Immature natural killer cell (primary cell): ENCODE measurements around the gene ST6GALNAC3. TPM values are rescaled to one million over a fixed set of nuclear protein-coding genes. Genes with fewer than 3 reads are reported as not detected.

Experiments
- DNase-seq, 3 donors: peaks; one replicate each; pipeline ENCODE4 v3.0.0; 2022; ENCODE audit warnings: mixed read lengths in 1 of 3
- H3K27ac Mint-ChIP-seq, 6 donors: one replicate each; pipeline ENCODE4 v1.8.0; 2020; ENCODE audit warnings: mixed read lengths in 6 of 6, mild to moderate bottlenecking in 5 of 6, inconsistent platforms in 4 of 6, moderate library complexity in 3 of 6
- H3K27me3 Mint-ChIP-seq, 3 donors: one replicate each; pipeline ENCODE4 v1.8.0; 2020 to 2021; ENCODE audit warnings: low read depth in 3 of 3, mild to moderate bottlenecking in 3 of 3, mixed read lengths in 3 of 3, moderate library complexity in 3 of 3, inconsistent platforms in 1 of 3
- H3K36me3 Mint-ChIP-seq, 3 donors: one replicate each; pipeline ENCODE4 v1.8.0; 2020; ENCODE audit warnings: mixed read lengths in 3 of 3, inconsistent platforms in 2 of 3, mild to moderate bottlenecking in 2 of 3
- H3K4me1 Mint-ChIP-seq, 2 donors: one replicate each; pipeline ENCODE4 v1.8.0; 2020; ENCODE audit warnings: inconsistent platforms in 2 of 2, mild to moderate bottlenecking in 2 of 2, mixed read lengths in 2 of 2, moderate library complexity in 1 of 2
- H3K4me3 Mint-ChIP-seq, 5 donors: one replicate each; pipeline ENCODE4 v1.8.0; 2020; ENCODE audit warnings: mild to moderate bottlenecking in 5 of 5, mixed read lengths in 5 of 5, inconsistent platforms in 3 of 5, moderate library complexity in 3 of 5
- H3K9me3 Mint-ChIP-seq, 6 donors: one replicate each; pipeline ENCODE4 v1.8.0; 2020; ENCODE audit warnings: mild to moderate bottlenecking in 6 of 6, mixed read lengths in 6 of 6, inconsistent platforms in 4 of 6, moderate library complexity in 3 of 6
- polyA plus RNA-seq, 3 donors: library from polyadenylated mRNA; unstranded; fragments of 300-500 nt; fragmentation: Illumina TruSeq; gene quantifications; one replicate each; pipeline ENCODE4 v1.2.3, GENCODE V29; 2021

Gene ST6GALNAC3
- polyA plus RNA-seq, 3 donors from 2014 or later = not detected

DNA sequence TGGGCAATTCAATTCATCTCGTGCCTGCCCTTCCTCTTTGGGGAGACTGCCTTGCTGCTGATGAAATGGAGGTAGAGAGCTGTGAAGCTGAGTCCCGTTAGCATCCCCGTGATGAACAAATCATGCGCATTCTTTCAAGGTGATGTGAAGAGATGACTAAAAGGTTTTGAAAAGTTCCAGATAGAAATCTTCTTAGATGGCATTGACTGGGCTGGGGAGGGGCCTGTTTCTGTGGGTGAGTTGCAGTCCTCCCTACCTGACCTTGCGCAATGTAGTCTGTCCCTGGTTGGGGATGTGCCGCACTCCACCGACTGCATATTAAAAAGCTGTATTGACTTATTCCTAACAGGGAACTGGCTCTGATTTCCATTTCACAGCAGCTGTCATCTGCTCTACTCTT is 49.6 kb downstream of the ST6GALNAC3 start:
- peaks cover 1 to 7% (median 3%) of the 10 kb centered on the region in 3 donors for H3K27me3 Mint-ChIP-seq
- DNase-seq = no peak
- no peaks in the 10 kb centered on the region for H3K9me3 Mint-ChIP-seq
- H3K27ac Mint-ChIP-seq = no peak overlapping the region
- no peaks in the 10 kb centered on the region for H3K4me1 Mint-ChIP-seq
- H3K4me3 Mint-ChIP-seq = no peak overlapping the region
- H3K36me3 Mint-ChIP-seq = no peaks in the 10 kb centered on the region

DNA sequence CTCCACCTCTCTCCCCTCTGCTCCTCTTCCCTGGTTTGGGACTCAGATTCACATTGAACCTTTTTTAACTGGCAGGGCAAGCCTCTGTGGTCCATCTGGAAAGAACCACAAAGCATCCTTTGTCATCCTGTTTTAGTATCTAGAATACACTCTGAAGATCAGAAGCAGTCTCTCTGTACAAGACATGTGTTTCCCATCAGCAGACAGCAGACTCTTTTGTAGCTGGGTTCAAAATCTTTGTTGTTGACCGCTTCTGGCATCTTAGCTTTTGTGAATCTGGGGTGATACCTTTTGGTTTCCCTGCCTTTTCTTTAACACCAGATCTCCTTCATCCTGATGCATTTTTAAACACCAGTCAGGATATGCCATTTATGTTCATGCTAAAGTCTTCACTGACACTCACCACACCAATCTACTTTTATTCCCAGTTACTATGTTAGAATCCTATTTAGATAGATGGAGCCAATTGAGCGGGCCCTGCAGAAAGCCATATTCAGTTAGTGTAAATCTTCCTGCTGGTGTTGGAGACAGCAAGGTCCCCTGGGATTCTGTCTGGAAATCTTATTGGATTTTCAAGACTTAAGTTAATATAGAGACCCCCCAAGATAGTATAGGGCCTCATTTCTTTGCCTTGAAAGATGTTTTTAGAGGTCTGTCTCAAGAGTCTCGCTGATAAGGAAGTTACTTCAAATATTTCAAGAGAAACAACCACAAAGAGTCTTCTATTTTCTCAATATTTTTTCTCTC is 51.1 kb downstream of the ST6GALNAC3 start:
- H3K27me3 Mint-ChIP-seq = peaks cover 0 to 7% (median 1%) of the 10 kb centered on the region in 3 donors
- no peak overlapping the region for H3K4me3 Mint-ChIP-seq
- no peaks in the 10 kb centered on the region for H3K4me1 Mint-ChIP-seq
- H3K27ac Mint-ChIP-seq = no peak overlapping the region
- DNase-seq = no peak
- no peaks in the 10 kb centered on the region for H3K36me3 Mint-ChIP-seq
- no peaks in the 10 kb centered on the region for H3K9me3 Mint-ChIP-seq

DNA sequence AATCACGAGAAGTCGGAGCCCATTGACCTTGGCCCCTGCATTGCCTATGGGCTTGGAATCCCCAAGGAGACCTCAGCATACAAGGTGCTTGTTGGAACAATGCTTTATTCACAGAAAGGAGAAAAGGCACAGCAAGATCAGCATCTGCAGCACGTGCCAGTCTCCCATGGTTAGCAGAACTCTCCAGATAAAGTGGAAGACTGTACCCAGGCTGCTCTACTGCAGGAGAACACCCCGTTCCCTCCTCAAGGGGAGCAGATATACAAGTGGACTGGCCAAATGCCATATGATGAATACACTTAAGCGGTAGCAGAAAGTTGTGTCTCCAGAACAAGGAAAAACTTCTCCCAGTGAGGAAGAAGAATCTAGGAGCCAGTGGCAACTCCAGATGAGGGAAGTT is 53.5 kb downstream of the ST6GALNAC3 start:
- peaks cover 0 to 2% (median 1%) of the 10 kb centered on the region in 3 donors for H3K27me3 Mint-ChIP-seq
- H3K9me3 Mint-ChIP-seq = no peaks in the 10 kb centered on the region
- DNase-seq = no peak
- H3K4me3 Mint-ChIP-seq = no peak overlapping the region
- no peak overlapping the region for H3K27ac Mint-ChIP-seq
- no peaks in the 10 kb centered on the region for H3K4me1 Mint-ChIP-seq
- H3K36me3 Mint-ChIP-seq = no peaks in the 10 kb centered on the region

DNA sequence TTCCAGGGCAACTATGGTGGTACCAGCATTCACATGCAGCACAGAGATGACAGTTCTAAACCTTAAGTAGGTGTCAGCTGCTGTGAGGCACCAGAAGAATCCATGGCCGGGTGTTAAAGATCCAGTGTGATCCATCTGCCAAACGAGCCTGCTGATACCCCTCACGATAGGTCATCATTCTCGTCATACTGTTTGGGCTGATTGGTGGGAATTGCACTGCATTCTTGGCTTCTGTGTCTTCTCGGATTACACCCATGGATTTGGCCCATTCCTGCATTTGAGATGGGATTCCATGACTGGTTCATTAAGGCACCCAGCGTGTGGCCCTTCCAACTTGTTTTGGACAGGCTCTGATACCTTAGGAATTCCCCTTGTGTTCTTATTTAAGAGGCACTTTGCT is 55.2 kb downstream of the ST6GALNAC3 start:
- Mint-ChIP-seq H3K27me3 (peaks cover 0 to 2% (median 0%) of the 10 kb centered on the region in 3 donors), H3K4me1 (no peaks in the 10 kb centered on the region), H3K27ac (no peak overlapping the region), H3K4me3 (no peak overlapping the region), H3K9me3 (no peaks in the 10 kb centered on the region), H3K36me3 (no peaks in the 10 kb centered on the region)
- DNase-seq = no peak

DNA sequence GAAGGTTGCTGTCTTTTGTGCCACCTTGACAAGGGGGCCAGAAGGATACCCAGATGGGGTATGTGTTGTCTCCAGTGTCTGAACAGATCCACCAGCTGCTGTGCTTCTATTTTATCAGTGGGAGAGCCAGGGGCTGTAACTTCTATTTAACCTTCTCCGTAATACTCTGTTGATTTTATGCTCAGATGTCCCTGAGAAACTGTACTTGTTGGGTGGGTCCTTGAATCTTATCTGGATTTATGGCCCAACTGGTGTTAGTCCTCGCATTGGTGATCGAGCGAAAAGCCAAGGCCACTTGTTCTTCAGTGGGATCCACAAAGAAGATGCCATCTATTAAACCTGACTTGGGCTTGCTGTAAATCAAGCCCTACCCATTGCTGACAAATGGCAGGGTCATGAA is 56.4 kb downstream of the ST6GALNAC3 start:
- DNase-seq = no peak
- Mint-ChIP-seq H3K4me3 (no peak overlapping the region), H3K36me3 (no peaks in the 10 kb centered on the region), H3K27me3 (peaks cover 0 to 2% (median 0%) of the 10 kb centered on the region in 3 donors), H3K4me1 (no peaks in the 10 kb centered on the region), H3K9me3 (no peaks in the 10 kb centered on the region), H3K27ac (no peak overlapping the region)

DNA sequence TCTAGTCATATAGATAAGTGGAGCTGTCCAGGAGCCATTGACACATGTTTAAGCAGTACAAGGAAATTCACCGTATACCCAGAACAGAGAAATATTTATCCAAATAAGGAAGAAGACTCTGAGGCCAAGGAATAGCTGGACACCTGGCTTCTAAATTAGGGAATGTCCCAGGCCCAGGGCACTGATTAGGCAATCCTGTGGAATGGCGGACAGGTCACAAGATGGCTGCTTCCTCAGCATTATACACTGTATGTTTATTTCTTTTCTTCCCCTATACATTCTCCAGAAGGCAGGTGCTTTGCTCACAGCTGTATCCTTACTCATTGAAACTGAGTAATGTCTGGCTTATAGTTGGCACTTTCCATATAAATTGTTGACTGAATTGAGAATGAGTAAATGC is 59.4 kb downstream of the ST6GALNAC3 start:
- Mint-ChIP-seq H3K4me3 (no peak overlapping the region), H3K27me3 (peaks cover 0 to 2% (median 0%) of the 10 kb centered on the region in 3 donors), H3K9me3 (no peaks in the 10 kb centered on the region), H3K4me1 (no peaks in the 10 kb centered on the region), H3K36me3 (no peaks in the 10 kb centered on the region), H3K27ac (no peak overlapping the region)
- DNase-seq = no peak

DNA sequence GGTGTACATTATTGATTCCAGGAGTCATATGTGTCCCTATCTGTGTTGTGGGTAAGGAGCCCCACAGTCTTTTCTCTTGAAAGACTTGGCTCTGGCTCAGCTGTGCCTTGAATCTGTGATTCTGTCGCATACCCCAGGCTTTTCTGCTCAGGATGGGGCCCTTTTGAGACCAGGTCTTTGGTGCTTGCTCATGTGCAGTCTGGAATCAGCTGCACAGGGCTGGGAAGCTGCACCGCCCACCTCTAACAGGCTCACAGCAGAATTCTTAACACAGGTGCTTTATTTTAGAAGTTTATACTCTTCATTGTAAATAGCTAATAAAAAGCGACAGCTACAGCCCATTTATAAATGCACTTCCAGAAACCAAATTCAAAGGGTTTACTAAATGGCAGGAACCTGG is 61.3 kb downstream of the ST6GALNAC3 start:
- no peaks in the 10 kb centered on the region for H3K9me3 Mint-ChIP-seq
- H3K27me3 Mint-ChIP-seq = peaks cover 0 to 2% (median 0%) of the 10 kb centered on the region in 3 donors
- no peak overlapping the region for H3K27ac Mint-ChIP-seq
- DNase-seq = no peak
- H3K4me1 Mint-ChIP-seq = no peaks in the 10 kb centered on the region
- H3K36me3 Mint-ChIP-seq = no peaks in the 10 kb centered on the region
- H3K4me3 Mint-ChIP-seq = no peak overlapping the region

DNA sequence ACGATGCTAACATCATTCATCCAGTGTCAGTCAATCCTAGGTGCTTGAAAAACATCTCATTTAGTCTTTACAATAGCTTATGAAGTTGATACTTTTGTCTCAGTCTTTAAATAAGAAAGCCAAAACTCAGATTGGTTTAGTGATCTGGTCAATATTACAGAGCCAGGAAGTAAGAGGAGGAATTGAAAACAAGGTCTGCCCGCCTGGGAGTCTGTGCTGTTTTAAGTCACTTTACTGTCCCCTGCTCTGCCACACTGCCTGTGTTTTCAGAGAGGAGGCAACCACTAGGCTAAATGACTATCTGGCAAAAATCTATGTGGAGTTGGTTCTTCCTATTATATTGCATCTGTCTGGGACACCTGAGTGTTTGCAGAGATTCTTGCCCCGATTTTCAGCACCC is 62.3 kb downstream of the ST6GALNAC3 start:
- DNase-seq = no peak
- Mint-ChIP-seq H3K4me1 (no peaks in the 10 kb centered on the region), H3K4me3 (no peak overlapping the region), H3K9me3 (no peaks in the 10 kb centered on the region), H3K27me3 (peaks cover 0 to 4% (median 0%) of the 10 kb centered on the region in 3 donors), H3K27ac (no peak overlapping the region), H3K36me3 (no peaks in the 10 kb centered on the region)

DNA sequence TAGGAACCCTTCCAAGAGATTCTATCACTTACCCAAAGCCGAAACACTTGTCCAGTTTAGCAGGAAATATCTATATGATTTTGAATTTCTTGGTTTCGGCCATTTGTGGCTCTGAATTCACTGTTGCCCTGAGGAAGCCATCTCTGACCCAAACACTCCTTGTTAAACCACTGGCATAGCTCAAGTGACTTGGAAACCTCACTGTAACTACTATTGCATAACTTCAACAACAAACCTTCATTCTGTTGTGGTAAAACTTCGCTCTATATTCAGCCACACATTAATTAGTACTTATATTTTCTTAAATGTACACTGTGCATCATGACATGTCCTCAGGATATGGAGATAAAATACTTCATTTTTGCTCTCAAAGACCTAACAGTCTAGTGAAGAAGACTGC is 63.2 kb downstream of the ST6GALNAC3 start:
- H3K9me3 Mint-ChIP-seq = no peaks in the 10 kb centered on the region
- H3K27ac Mint-ChIP-seq = no peak overlapping the region
- H3K4me3 Mint-ChIP-seq = no peak overlapping the region
- no peaks in the 10 kb centered on the region for H3K36me3 Mint-ChIP-seq
- no peaks in the 10 kb centered on the region for H3K4me1 Mint-ChIP-seq
- peaks cover 0 to 6% (median 0%) of the 10 kb centered on the region in 3 donors for H3K27me3 Mint-ChIP-seq
- no peak for DNase-seq

DNA sequence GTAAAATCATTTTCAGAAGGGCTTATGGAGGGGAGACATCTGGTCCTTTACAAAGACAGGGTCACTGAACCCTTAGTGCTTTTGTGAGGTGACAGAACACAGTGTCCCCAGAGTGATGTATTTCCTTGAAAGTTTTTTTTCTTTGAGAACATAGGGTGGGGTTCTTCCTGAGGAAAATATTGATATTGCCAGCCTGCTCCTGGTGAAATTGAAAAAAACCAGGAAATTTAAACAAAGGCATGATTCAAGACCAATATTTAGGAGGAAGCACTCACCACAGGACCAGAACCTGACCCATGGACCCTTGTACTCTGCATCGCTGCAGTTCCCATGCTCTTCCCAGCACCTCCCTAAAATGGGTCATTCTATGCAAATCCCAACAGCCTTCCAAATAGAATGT is 63.7 kb downstream of the ST6GALNAC3 start:
- Mint-ChIP-seq H3K4me3 (no peak overlapping the region), H3K36me3 (no peaks in the 10 kb centered on the region), H3K9me3 (no peaks in the 10 kb centered on the region), H3K27ac (no peak overlapping the region), H3K4me1 (no peaks in the 10 kb centered on the region), H3K27me3 (peaks cover 0 to 10% (median 0%) of the 10 kb centered on the region in 3 donors)
- DNase-seq = no peak

DNA sequence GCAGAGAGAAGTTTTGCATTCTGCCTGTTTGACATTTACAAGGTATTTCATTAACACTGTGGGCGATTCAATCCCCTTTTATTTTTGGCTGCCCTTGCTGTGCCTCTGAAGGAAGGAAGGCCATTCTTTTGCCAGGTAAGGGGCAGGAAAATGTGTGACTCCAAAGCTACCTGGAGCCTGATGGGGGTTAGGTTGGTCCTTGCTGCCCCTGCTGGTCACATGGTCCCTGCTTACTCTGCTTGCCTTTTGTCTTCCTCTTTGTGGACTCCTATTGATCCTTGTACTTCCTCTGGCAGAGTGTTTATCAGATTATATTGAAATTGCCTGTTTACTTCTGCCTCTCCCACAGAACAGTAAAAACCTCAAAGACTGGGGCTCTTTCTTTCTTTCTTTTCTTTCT is 65.7 kb downstream of the ST6GALNAC3 start:
- Mint-ChIP-seq H3K9me3 (no peaks in the 10 kb centered on the region), H3K27me3 (peaks cover 0 to 13% (median 0%) of the 10 kb centered on the region in 3 donors), H3K4me3 (no peak overlapping the region), H3K27ac (no peak overlapping the region), H3K36me3 (no peaks in the 10 kb centered on the region), H3K4me1 (no peaks in the 10 kb centered on the region)
- DNase-seq = no peak

DNA sequence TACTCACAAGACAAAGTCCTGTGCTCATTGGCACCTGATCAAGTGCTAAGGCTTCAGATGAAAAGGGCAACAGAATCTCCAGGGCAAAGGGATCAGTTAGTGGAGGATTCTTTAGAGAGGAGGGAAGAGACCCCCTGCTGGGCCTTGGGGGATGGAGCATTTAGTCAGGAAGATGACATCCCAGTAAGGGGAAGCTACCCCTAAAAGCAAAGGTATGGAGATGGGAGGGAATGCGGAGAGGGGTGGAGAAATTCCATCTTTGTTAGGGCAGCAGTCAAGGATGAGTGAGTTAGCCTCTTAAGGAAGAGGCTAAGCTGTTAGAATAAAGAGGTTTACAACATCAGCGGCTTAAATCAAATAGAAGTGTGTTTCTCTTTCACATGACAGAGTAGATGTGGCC is 67.4 kb downstream of the ST6GALNAC3 start:
- no peaks in the 10 kb centered on the region for H3K9me3 Mint-ChIP-seq
- H3K27ac Mint-ChIP-seq = no peak overlapping the region
- no peak overlapping the region for H3K4me3 Mint-ChIP-seq

DNA sequence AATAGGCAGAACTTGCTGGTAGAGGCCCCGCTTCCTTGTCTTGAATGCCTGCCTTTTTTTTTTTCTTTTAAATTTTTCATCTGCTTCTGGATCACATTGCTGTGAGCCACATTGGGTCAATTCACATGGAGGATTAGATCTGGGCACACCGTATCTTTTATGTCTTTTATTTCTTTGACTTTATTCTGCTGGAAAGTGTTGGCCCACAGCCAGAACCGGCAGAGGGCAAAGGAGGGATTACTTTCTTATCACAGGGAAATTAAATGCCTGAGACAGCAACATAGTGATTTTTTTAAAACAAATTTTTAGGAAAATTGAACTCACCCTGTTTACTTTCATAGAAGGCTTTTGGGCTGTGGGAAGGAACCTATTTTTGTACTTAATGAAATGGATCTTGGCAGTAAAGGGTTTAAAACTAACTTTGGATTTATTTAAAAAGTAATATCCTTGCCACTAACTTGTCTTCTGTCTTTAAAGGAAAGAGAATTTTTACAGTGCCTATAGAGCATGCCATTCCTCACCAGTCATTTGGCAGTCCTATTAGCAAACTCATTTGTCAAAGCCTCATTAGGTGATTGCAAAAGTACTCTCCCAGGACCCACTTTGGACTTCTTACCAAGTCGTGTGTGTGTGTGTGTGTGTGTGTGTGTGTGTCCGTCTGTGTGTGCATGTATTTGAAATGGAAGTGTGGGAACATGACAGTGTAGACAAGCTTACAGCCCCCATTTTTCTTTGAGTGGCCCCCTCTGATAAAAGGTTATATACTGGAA is 68.4 kb downstream of the ST6GALNAC3 start:
- H3K4me3 Mint-ChIP-seq = no peak overlapping the region
- H3K27me3 Mint-ChIP-seq = peaks cover 0 to 15% (median 1%) of the 10 kb centered on the region in 3 donors
- DNase-seq = no peak
- no peak overlapping the region for H3K27ac Mint-ChIP-seq
- no peaks in the 10 kb centered on the region for H3K9me3 Mint-ChIP-seq
- H3K36me3 Mint-ChIP-seq = no peaks in the 10 kb centered on the region
- H3K4me1 Mint-ChIP-seq = no peaks in the 10 kb centered on the region

More for the DNA sequence above, 67.4 kb downstream of the ST6GALNAC3 start:
- no peak for DNase-seq
- no peaks in the 10 kb centered on the region for H3K4me1 Mint-ChIP-seq
- no peaks in the 10 kb centered on the region for H3K36me3 Mint-ChIP-seq
- peaks cover 0 to 13% (median 1%) of the 10 kb centered on the region in 3 donors for H3K27me3 Mint-ChIP-seq

DNA sequence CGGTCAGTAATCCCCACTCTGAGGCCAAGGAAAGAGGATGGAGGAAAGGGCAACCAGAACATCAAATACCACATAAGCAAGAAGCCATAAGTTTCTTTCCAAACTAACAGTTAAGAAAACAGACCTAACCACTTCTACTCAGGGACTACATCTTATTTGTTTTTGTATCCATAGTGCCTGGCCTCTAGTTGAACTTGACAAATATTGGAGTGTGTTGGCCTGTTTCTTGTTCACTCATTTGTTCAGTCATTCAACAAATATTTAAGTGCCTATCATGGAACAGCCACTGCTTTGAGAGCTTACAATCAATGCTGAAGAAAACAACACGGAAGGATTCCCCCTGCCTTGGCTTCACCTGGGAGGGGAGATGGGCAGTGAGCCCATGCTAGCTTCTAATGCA is 69.7 kb downstream of the ST6GALNAC3 start:
- Mint-ChIP-seq H3K36me3 (no peaks in the 10 kb centered on the region), H3K27ac (no peak overlapping the region), H3K9me3 (no peaks in the 10 kb centered on the region), H3K27me3 (peaks cover 0 to 15% (median 1%) of the 10 kb centered on the region in 3 donors), H3K4me1 (no peaks in the 10 kb centered on the region), H3K4me3 (no peak overlapping the region)
- DNase-seq = no peak
